Measurements from ENCODE around the gene BRD9. TPM values are rescaled to one million over a fixed set of nuclear protein-coding genes. Genes with fewer than 3 reads are reported as not detected.
"Not testable (repeated sequence)": the region's sequence is repeated elsewhere in the genome, so short reads cannot be mapped to it uniquely, and the experiment has no call there.

BRD9 gene
- total RNA-seq = 10 to 100 TPM; 46.6 to 51.7 TPM

DNA sequence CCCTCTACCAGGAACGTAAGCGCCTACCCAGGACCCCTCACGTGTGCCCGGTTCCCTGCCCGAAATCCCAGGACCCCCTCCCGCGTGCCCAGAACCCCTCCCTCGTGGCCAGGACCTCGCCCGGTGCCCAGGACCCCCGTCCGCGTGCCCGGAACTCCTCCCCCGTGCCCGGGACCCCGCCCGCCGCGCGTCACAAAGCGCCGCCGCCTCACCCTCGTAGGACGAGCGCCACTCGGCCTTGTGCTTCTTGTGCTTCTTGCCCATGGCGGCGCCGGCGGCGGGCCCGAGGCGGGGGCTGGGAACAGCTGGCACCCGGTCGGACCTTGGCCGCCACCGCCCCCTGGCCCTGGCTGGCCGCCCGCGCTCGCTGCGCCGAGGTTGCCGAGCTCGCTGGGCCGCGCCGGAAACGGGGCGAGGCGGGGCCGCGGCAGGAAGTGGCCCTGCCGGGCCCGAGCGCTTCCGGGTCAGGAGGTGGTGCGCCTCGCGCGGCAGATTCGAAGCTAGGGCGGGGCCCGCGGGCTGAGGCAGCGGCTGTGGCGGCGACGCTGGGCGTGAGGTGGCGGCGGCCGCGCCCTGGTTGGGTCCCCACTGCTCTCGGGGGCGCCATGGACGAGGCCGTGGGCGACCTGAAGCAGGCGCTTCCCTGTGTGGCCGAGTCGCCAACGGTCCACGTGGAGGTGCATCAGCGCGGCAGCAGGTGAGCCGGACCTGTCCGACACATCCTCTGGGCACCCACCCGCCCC lies at the start of gene BRD9, which contains the start of gene TRIP13:
Gene BRD9, minus strand, starts transcription at position 408 of the 743 bp plus-strand sequence. Its CDS starts 144 bp downstream, at position 264.
Gene TRIP13, plus strand, starts transcription at position 491 of the 743 bp plus-strand sequence. Its CDS starts 115 bp downstream, at position 606.
- Mint-ChIP-seq H3K27me3 (no peaks in the 10 kb centered on the region), H3K4me3 (peak within 1 kb of the TSS; percentile 87), H3K36me3 (ENCODE audit: low read depth) (peaks cover 64% of the 10 kb centered on the region), H3K27ac (peak within 1 kb of the TSS; percentile 88), H3K9me3 (no peaks in the 10 kb centered on the region), H3K4me1 (ENCODE audit: low read depth) (peaks cover 32% of the 10 kb centered on the region)
- ChIA-PET POLR2A (interaction anchor here (0.8 to 1.3 kb wide), 7 partner anchors 9 to 219 kb away, joined by 3 to 5 read pairs (median 4); no protein-coding TSS in a partner anchor), CTCF (interaction anchor here (0.6 to 4.3 kb wide), 3 partner anchors 11 to 280 kb away, joined by 3 to 25 read pairs (median 3); no protein-coding TSS in a partner anchor)
- intact Hi-C loops (cut with micrococcal nuclease) = no loop called here
- peak; percentile 96 for ATAC-seq
- peak; percentile 86 for DNase-seq
- TF ChIP-seq, protein P1, sequence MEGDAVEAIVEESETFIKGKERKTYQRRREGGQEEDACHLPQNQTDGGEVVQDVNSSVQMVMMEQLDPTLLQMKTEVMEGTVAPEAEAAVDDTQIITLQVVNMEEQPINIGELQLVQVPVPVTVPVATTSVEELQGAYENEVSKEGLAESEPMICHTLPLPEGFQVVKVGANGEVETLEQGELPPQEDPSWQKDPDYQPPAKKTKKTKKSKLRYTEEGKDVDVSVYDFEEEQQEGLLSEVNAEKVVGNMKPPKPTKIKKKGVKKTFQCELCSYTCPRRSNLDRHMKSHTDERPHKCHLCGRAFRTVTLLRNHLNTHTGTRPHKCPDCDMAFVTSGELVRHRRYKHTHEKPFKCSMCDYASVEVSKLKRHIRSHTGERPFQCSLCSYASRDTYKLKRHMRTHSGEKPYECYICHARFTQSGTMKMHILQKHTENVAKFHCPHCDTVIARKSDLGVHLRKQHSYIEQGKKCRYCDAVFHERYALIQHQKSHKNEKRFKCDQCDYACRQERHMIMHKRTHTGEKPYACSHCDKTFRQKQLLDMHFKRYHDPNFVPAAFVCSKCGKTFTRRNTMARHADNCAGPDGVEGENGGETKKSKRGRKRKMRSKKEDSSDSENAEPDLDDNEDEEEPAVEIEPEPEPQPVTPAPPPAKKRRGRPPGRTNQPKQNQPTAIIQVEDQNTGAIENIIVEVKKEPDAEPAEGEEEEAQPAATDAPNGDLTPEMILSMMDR (IDR thresholded peaks at IDR 0.05) = no peak

DNA sequence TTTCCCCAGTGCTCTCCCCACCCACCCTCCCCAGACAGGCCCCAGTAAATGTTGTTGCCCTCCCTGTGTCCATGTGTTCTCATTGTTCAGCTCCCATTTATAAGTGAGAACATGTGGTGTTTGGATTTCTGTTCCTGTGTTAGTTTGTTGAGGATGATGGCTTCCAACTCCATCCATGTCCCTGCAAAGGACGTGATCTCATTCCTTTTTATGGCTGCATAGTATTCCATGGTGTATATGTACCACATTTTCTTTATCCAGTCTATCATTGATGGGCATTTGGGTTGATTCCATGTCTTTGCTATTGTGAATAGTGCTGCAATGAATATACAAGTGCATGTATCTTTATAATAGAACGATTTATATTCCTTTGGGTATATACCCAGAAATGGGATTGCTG lies 48.1 kb upstream of the BRD9 start:
- H3K9me3 Mint-ChIP-seq; POLR2A ChIA-PET; ATAC-seq; H3K27ac Mint-ChIP-seq; intact Hi-C loops (cut with micrococcal nuclease); DNase-seq; H3K4me1 Mint-ChIP-seq (ENCODE audit: low read depth); H3K36me3 Mint-ChIP-seq (ENCODE audit: low read depth); H3K4me3 Mint-ChIP-seq: not testable (repeated sequence)
- CTCF ChIA-PET = interaction anchor here (2.3 kb wide), 1 partner anchor 17 kb away, joined by 10 read pairs; no protein-coding TSS in a partner anchor
- peaks cover 29% of the 10 kb centered on the region for H3K27me3 Mint-ChIP-seq

DNA sequence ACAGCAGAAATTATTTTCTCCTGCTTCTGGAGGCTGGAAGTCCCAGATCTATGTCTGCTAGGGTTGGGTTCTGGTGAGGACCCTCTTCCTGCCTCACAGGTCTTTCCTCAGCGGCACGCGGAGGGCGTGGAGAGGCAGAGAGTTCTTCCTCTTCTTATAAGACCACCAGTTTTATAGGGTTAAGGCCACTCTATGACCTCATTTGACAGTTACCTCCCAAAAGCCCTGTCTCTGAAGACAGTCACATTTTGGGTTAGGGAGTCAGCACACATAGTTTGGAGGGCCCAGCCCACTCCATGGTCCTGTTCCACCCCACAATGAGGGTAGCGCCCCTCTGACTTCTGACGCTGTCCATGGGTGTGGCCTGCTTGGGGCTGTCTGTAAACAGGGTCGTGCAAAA lies 46.8 kb upstream of the BRD9 start:
- TF ChIP-seq, protein P1 (IDR thresholded peaks at IDR 0.05) = no peak
- POLR2A ChIA-PET = no interaction called here
- intact Hi-C loops (cut with micrococcal nuclease) = no loop called here

DNA sequence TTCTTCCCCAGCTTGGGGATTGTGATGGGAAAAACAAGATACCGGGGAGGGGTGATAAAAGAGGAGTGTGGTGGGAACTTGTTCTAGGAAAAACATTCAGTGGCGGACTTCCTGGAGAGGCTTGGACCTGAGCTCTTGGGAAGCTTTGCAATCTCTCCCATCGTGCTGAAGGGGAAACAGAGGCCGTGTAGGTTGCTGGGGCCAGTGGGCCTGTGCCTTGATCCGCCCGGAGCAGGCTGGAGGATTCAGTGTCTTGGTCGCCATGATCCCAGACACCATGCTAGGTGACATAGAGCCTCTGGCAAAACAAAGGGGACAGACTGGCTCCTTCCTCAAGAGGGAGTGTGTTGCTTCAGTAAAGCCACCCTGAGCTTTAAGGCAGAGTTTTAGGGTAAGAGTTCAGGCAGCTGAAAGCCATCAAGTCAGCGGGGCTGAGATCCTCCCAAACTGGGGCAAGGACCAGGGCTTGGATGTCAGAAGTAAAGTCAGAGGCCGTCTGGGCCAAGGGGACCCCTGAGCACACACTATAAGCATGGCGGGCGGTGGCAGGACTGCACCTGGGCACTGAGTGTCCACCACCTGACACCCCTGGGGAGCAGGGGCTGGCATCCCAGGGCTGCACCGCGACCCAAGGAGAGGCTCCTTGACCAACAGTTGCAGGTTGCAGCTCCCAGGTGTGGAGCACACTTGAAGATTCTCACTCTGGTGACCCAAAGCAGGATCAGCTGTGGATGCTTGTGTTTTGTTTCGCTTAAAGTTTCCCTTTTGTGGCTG lies 44.7 kb upstream of the BRD9 start:
- ChIA-PET POLR2A (no interaction called here), CTCF (interaction anchor here (0.8 to 2.2 kb wide), 3 partner anchors 10 to 231 kb away, joined by 4 to 8 read pairs (median 4); no protein-coding TSS in a partner anchor)
- no peak overlapping the region for H3K4me3 Mint-ChIP-seq
- no peaks in the 10 kb centered on the region for H3K36me3 Mint-ChIP-seq (ENCODE audit: low read depth)
- no peaks in the 10 kb centered on the region for H3K9me3 Mint-ChIP-seq
- intact Hi-C loops (cut with micrococcal nuclease) = no loop called here
- H3K4me1 Mint-ChIP-seq (ENCODE audit: low read depth) = peaks cover 18% of the 10 kb centered on the region
- ATAC-seq (no peak), DNase-seq (no peak)
- peaks cover 5% of the 10 kb centered on the region for H3K27me3 Mint-ChIP-seq
- TF ChIP-seq, protein P1 (IDR thresholded peaks at IDR 0.05) = no peak
- no peak overlapping the region for H3K27ac Mint-ChIP-seq

More for the DNA sequence above, 46.8 kb upstream of the BRD9 start:
- Mint-ChIP-seq H3K36me3 (ENCODE audit: low read depth) (no peaks in the 10 kb centered on the region), H3K27ac (no peak overlapping the region), H3K9me3 (no peaks in the 10 kb centered on the region), H3K4me3 (no peak overlapping the region), H3K4me1 (ENCODE audit: low read depth) (peaks cover 6% of the 10 kb centered on the region), H3K27me3 (peaks cover 17% of the 10 kb centered on the region)
- ATAC-seq (no peak), DNase-seq (no peak)
- CTCF ChIA-PET = interaction anchor here (2.3 kb wide), 1 partner anchor 16 kb away, joined by 10 read pairs; no protein-coding TSS in a partner anchor

Measured in activated CD8-positive, alpha-beta T cell treated with anti-CD3 and anti-CD28 coated beads for 36 hours (primary cell).